NCI-H187 (cell line): ENCODE data around the gene MDM1.

Experiments
- DNase-seq, 2 experiments: peaks; one replicate each; lab custom pipeline; 2025; lab: John Stamatoyannopoulos, UW

MDM1 gene

GRCh38 chr12:68324531-68324930 is 7.6 kb downstream of the MDM1 start:
- DNase-seq, result no peak

- no peak for DNase-seq
Observed at GRCh38 chr12:68321140-68321539, 11.0 kb downstream of the MDM1 start.

GRCh38 chr12:68319988-68320623 is 12.1 kb downstream of the MDM1 start:
- no peak for DNase-seq

- DNase-seq, result peak in 1 of 2 experiments; percentile 39
Observed at GRCh38 chr12:68317047-68317667, 15.0 kb downstream of the MDM1 start.

GRCh38 chr12:68310370-68310769 is 21.8 kb downstream of the MDM1 start:
- no peak for DNase-seq

- DNase-seq, result no peak
Observed at GRCh38 chr12:68306564-68306963, 25.6 kb downstream of the MDM1 start.

GRCh38 chr12:68305278-68305677 is 26.9 kb downstream of the MDM1 start:
- DNase-seq, result no peak

GRCh38 chr12:68304626-68305025 is 27.5 kb downstream of the MDM1 start:
- no peak for DNase-seq

GRCh38 chr12:68303850-68304249 is 28.3 kb downstream of the MDM1 start:
- DNase-seq, result no peak

- no peak for DNase-seq
Observed at GRCh38 chr12:68297929-68298328, 34.2 kb downstream of the MDM1 start.

- DNase-seq, result no peak
Observed at GRCh38 chr12:68294251-68294650, 37.9 kb downstream of the MDM1 start.

- no peak for DNase-seq
Observed at GRCh38 chr12:68293347-68293746, 38.8 kb downstream of the MDM1 start.

- DNase-seq, result no peak
Observed at GRCh38 chr12:68292151-68292943, 39.8 kb downstream of the MDM1 start.

GRCh38 chr12:68291396-68292036 is 40.6 kb downstream of the MDM1 start:
- no peak for DNase-seq

GRCh38 chr12:68290126-68290525 is 42.0 kb downstream of the MDM1 start:
- DNase-seq, result no peak

- DNase-seq, result no peak
Observed at GRCh38 chr12:68287106-68287505, 45.1 kb downstream of the MDM1 start.

- no peak for DNase-seq
Observed at GRCh38 chr12:68286396-68286795, 45.8 kb downstream of the MDM1 start.

- DNase-seq, result no peak
Observed at GRCh38 chr12:68285541-68285940, 46.6 kb downstream of the MDM1 start.

- no peak for DNase-seq
Observed at GRCh38 chr12:68281322-68282077, 50.7 kb downstream of the MDM1 start.

- no peak for DNase-seq
Observed at GRCh38 chr12:68280240-68280639, 51.9 kb downstream of the MDM1 start.

GRCh38 chr12:68279227-68280054 is 52.7 kb downstream of the MDM1 start:
- DNase-seq, result no peak
